Stimulated activated CD4-positive, alpha-beta T cell treated with anti-CD3 and anti-CD28 coated beads, Interleukin-15, amount 100 ng/mL, for 48 hours (primary cell): Measurements from ENCODE around the gene FAU.

Source experiments
- DNase-seq, 2 donors: peaks; one replicate each; pipeline ENCODE4 v3.0.0-alpha.2; 2020; ENCODE audit warnings: low read depth in 2 of 2

FAU gene

GRCh38 chr11:65107751-65108468 is 14.0 kb downstream of the FAU start:
- no peak for DNase-seq

DNA sequence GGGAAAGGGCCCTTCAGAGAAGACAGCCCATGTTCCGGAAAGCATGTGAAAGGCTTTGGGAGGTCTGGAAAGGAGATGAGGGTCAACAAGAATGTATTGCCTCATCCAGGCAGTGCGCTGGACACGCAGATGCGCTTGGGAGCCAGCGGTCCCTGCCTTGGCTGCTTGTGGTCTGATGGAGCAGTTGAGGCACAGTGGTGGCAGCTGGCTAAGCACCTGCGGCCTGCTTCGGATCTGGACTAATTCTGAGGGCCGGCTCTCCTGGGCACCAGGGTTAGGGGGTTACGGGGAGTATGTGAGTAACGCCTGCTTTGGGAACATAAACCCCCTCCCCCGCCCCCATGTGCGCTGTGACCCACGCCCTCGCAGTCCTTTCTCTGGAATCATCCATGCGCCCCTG is 14.9 kb downstream of the FAU start:
- DNase-seq, result no peak

DNA sequence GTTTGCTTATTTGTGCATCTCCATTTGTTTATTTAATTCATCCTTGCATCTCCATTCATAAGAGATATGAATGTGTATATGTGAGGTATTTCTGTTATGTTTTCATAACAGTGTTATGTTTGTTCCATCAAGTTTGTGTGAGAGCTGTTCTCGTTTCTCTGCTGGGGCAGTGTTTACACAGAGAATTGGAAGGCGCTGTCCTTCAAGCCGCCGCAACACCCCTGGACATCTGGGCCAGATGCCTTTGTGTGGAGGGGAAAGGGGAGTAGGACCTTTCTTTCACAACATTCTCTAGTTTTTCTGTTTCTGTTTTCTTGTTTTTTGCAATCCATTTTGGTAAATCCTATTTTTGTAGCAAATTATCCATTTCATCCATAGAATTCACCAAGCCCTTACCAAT is 17.3 kb downstream of the FAU start:
- no peak for DNase-seq

DNA sequence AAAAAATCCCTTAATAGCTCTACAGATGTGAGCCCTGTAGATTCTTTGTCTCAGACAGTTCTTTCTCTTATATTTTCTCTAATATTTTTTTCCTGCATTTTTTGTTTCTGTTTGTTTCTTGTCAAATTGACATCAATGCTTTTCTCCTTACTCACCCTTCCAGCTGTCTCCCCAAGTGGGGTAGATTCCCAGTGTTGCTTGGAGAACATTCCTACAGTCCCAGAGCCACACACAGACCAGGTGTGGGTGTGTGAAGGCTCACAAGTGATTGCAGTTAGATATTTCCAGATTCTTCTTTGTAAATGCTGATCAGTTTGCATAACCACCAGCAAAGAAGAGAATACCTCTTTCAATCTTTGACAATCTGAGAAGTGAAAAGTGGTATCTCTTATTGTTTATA is 18.5 kb downstream of the FAU start:
- DNase-seq, result no peak

DNA sequence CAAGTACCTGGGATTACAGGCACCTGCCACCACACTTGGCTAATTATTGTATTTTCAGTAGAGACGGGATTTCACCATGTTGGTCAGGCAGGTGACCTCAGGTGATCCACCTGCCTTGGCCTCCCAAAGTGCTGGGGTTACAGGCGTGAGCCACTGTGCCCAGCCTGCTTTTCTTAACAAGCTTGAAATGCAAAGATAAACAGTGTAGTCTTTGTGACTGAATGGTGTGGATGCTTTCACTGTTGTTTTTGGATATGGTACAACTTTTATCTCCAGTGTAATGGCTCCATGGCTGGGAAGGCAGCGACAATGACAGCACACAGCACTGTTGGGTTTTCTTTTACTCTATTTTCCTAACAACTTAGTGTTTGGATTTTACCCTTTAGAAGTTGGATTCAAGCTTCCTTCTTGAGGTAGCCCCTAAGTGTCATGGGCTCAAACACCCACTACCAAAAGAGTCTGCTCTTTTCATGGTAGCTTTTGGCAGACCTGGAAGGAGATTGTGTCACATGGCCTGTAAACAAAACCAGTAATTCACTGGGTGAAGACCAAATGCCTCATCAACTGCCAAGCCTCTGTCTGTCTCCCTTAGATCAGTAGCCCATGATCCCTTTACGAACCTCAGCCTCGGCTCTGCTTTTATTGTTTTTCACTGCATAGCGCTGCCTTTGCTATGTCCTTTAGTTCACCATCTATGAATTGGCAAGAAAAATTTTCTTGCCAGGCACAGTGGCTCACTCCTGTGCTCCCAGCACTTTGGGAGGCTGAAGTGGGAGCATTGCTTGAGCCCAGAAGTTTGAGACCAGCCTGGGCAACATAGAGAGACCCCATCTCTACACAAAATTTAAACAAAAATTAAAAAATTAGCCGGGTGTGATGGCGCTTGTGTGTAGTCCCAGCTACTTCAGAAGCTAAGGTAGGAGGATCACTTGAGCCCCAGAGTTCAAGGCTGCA is 19.5 kb downstream of the FAU start:
- no peak for DNase-seq

DNA sequence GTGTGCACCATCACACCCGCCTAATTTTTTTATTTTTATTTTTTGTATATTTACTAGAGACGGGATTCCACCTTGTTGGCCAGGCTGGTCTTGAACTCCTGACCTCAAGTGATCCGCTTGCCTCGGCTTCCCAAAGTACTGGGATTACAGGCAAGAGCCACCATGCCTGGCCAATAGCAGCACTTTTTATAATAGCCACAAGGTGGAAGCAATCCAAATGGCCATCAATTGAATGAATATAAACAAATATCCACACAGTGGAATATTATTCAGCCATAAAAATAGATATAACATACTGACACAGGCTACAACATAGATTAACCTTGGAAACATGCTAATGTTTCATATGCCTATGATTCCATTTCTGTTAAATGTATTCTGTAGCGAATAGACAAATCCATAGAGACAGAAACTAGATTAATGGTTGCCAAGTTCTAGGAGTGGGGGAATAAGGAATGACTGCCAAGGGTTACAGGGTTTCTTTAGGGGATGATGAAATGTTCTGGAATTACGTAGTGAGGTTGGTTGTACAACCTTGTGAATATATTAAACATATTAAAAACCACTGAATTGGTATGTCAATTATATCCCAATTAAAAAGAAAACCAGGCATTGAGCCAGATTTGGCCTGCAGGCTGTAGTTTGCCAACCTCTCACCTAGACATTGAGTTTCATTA is 21.1 kb downstream of the FAU start:
- no peak for DNase-seq

DNA sequence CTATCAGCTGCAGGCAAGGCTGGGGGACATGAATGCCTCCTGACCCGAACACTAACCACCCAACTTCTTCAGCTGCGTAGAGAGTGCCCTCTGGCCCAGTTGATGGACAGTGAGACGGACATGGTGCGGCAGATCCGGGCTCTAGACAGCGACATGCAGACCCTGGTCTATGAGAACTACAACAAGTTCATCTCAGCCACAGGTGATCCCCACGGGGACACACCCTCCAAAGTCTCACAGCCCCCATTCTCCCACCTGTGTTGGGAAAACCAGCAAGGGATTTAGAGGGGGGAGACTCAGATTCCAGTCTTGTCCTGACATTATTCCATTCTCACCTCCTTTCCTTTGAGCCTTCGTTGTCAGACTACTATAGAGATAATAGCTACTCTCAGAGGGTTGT is 25.0 kb downstream of the FAU start:
- no peak for DNase-seq

- peak; percentile 80 for DNase-seq
These were observed 25.7 kb downstream of the FAU start, which contains the start of gene VPS51 for GRCh38 chr11:65095974-65096806. Gene VPS51 (plus strand): TSS chr11:65096214. CDS start chr11:65096251, 37 bp downstream.

DNA sequence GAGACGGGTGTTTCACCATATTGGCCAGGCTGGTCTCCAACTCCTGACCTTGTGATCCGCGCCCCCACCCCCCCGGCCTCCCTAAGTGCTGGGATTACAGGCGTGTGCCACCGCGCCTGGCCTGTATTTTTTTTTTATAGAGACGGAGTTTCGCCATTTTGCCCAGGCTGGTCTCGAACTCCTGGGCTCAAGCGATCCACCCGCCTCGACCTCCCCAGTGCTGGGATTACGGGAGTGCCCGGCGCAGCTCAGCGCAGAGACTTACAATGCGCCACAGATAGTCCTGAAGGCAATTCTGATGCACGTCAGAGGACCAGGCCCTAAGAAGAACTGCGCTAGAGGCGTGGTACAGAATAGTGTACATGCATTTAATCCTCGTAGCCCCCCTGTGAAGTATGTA is 26.5 kb downstream of the FAU start:
- DNase-seq, result no peak

GRCh38 chr11:65090628-65091027 is 31.3 kb downstream of the FAU start:
- DNase-seq, result no peak

- no peak for DNase-seq
These were observed 32.3 kb downstream of the FAU start for GRCh38 chr11:65089621-65090020.

DNA sequence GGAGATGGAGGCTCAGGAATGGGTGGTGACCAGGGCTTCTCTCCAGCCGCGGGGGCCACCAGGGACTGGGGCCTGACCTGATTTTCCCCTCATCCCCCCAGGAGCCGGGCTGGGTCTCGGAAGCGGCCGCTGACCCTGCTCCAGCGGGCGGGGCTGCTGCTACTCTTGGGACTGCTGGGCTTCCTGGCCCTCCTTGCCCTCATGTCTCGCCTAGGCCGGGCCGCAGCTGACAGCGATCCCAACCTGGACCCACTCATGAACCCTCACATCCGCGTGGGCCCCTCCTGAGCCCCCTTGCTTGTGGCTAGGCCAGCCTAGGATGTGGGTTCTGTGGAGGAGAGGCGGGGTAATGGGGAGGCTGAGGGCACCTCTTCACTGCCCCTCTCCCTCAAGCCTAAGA is 34.1 kb downstream of the FAU start:
- no peak for DNase-seq

DNA sequence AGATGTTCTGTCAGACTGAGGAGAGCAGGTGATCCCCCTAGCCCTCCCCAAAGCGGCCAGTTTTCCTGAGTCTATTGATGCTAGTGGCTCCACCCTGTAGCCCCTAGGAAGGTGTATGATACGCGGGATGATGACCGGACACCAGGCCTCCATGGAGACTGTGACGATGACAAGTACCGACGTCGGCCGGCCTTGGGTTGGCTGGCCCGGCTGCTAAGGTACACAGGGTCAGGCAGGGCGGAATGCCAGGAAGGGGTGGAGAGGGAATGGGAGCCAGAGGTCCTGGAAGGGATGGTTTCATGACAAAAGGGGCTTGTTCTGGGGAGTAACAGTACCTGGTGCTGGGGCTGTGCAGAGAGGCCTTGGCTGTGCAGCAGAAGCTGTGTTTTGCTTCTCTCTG is 34.7 kb downstream of the FAU start:
- no peak for DNase-seq

DNA sequence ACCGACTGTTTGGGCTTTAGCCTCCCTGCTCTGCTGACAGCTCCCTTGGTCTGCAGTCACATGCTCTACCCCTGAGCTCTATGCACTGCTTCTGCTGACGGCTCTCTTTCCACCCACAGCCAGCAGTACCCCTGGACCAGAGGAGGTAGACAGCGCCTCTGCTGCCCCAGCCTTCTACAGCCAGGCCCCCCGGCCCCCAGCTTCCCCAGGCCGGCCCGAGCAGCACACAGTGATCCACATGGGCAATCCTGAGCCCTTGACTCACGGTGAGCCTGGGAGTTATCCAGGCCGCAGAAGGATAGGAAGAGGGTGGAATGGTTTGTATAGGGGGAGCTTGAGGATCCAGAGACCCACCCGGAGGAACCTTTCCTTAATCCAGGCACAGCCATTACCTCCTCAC is 35.1 kb downstream of the FAU start:
- no peak for DNase-seq

DNA sequence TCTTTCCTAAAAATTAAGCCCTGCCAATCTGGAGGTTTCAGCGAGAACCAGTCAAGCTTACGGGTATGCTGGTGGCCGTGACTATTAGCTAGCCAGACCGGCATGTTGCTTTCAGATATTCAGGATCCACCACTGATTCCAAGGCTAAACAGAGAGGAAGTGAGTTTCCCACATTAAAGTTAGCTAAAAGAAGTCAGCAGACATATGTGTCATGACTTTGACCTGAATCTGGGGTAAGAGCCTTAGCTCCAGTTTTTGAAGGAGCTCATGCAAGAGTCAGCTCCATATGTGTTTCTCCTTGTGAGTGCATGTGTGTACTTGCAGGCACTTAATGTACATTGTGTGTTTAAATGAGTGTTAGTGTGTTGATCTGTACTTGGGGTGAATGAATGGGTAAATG is 36.5 kb downstream of the FAU start:
- no peak for DNase-seq

- DNase-seq, result no peak
These were observed 37.1 kb downstream of the FAU start for GRCh38 chr11:65084598-65085375.

- DNase-seq, result peak; percentile 94 to 95
These were observed 37.9 kb downstream of the FAU start, which contains the start of the genes CDCA5 and ZFPL1 for GRCh38 chr11:65083834-65084597. Gene CDCA5 (minus strand): TSS chr11:65084040. CDS start chr11:65083978, 62 bp downstream. Gene ZFPL1 (plus strand): TSS chr11:65084222. CDS start chr11:65084699, 477 bp downstream.

DNA sequence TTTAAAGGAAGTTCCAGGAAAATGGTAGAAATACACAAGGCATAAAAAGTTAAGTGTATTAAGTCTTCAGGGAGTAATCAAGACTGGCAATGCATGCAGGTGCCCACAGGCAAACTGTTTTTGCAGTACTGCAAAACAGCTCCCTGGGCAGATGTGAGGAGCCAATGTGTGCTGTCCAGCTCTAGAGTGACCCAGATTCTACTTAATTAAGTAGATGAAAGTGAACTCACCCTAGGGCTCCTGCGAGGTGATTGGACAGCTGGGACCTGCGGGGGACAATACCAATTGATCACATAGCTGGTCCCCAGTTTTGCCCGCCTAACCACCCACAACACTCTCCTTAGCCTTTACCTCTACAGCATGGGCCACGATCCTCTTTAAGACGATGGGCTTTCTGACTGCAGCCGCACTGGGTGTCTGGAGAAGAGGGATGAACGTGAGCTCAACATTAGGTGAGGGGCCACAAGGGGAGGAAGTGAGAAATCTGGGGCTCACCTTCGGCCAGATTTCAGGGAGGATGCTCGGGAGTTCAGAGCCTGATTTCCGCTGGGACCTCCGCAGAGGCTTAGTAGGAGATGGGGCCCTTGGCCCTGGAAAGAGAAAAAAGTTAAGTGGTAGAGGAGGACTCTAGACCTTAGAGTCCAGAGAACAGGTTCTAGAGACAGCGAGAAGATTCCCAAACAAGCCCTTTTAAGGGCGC is 38.6 kb downstream of the FAU start:
- DNase-seq, result no peak

GRCh38 chr11:65078786-65079342 is 43.1 kb downstream of the FAU start:
- no peak for DNase-seq
